WERI-Rb-1 (cell line): Measurements from ENCODE around the gene CEP250.

Experiments
- DNase-seq: peaks from one replicate; pipeline ENCODE4 v3.0.0-alpha.2; 2020
- H3K27ac ChIP-seq: fragments of 250-450 bp; sonication (Bioruptor Pico); 2 replicates; pipeline ENCODE4 v1.5.1; 2020; ENCODE audit warnings: mild to moderate bottlenecking, moderate library complexity
- H3K27me3 ChIP-seq: fragments of 250-450 bp; sonication (Bioruptor Pico); 2 replicates; pipeline ENCODE4 v1.5.1; 2021; ENCODE audit warnings: mild to moderate bottlenecking, low read depth, moderate library complexity; ENCODE audit not compliant: insufficient read depth, severe bottlenecking
- H3K36me3 ChIP-seq: fragments of 250-450 bp; sonication (Bioruptor Pico); 2 replicates; pipeline ENCODE4 v1.5.1; 2020; ENCODE audit warnings: mild to moderate bottlenecking, moderate library complexity
- H3K4me3 ChIP-seq: 2 replicates; pipeline ENCODE4 v1.5.1; 2011; ENCODE audit warnings: low read depth, mild to moderate bottlenecking, control low read depth, low read length
- H3K9me3 ChIP-seq: fragments of 250-450 bp; sonication (Bioruptor Pico); 2 replicates; pipeline ENCODE4 v1.5.1; 2021; ENCODE audit warnings: mild to moderate bottlenecking, moderate library complexity; ENCODE audit not compliant: severe bottlenecking
- CTCF ChIP-seq: IDR thresholded peaks from 2 replicates; pipeline ENCODE4 v1.5.1; 2011; ENCODE audit warnings: low read depth, mild to moderate bottlenecking, control low read depth, inconsistent platforms, low read length

CEP250 gene

GRCh38 chr20:35525639-35526038, 70.2 kb downstream of the CEP250 start:
- H3K36me3 ChIP-seq = no peaks in the 10 kb centered on the region
- H3K27ac ChIP-seq = no peak overlapping the region
- TF ChIP-seq CTCF = no peak
- no peak for DNase-seq
- no peaks in the 10 kb centered on the region for H3K9me3 ChIP-seq
- H3K4me3 ChIP-seq = no peak overlapping the region
- H3K27me3 ChIP-seq = no peaks in the 10 kb centered on the region

- Histone ChIP-seq H3K27ac (no peak overlapping the region), H3K9me3 (no peaks in the 10 kb centered on the region), H3K4me3 (no peak overlapping the region), H3K36me3 (no peaks in the 10 kb centered on the region), H3K27me3 (no peaks in the 10 kb centered on the region)
- no peak for TF ChIP-seq CTCF
- no peak for DNase-seq
Measured at GRCh38 chr20:35527122-35527769, 71.8 kb downstream of the CEP250 start.

GRCh38 chr20:35529552-35529951, 74.2 kb downstream of the CEP250 start, which contains the start of gene C20orf173:
C20orf173 (minus strand) TSS chr20:35529652; CDS start chr20:35529373, 279 bp downstream.
- H3K36me3 ChIP-seq = no peaks in the 10 kb centered on the region
- no peak for TF ChIP-seq CTCF
- no peak for DNase-seq
- no peaks in the 10 kb centered on the region for H3K27me3 ChIP-seq
- no peak within 1 kb of the TSS for H3K27ac ChIP-seq
- H3K9me3 ChIP-seq = no peaks in the 10 kb centered on the region
- H3K4me3 ChIP-seq = no peak within 1 kb of the TSS

GRCh38 chr20:35539756-35540212, 84.4 kb downstream of the CEP250 start:
- TF ChIP-seq CTCF = no peak
- Histone ChIP-seq H3K9me3 (no peaks in the 10 kb centered on the region), H3K4me3 (peak overlapping the region; percentile 50), H3K27me3 (no peaks in the 10 kb centered on the region), H3K36me3 (peaks cover 17% of the 10 kb centered on the region), H3K27ac (peak overlapping the region; percentile 57)
- peak; percentile 94 for DNase-seq

- DNase-seq = peak; percentile 35
- Histone ChIP-seq H3K36me3 (peaks cover 26% of the 10 kb centered on the region), H3K9me3 (no peaks in the 10 kb centered on the region), H3K27me3 (no peaks in the 10 kb centered on the region), H3K27ac (peak overlapping the region; percentile 26; the same call in 1 of the 2 replicates), H3K4me3 (peak overlapping the region; percentile 84)
- no peak for TF ChIP-seq CTCF
Measured at GRCh38 chr20:35541118-35541782, 85.9 kb downstream of the CEP250 start.
